Nephron (organoid): ENCODE measurements around the gene DIPK2A.

Experiments used
- H3K27ac Mint-ChIP-seq, 3 experiments: 2 replicates each; pipeline ENCODE4 v1.8.0; 2020; ENCODE audit warnings: mixed read lengths in 3 of 3, mild to moderate bottlenecking in 2 of 3, moderate library complexity in 1 of 3
- H3K27me3 Mint-ChIP-seq: 2 replicates; pipeline ENCODE4 v1.8.0; 2021; ENCODE audit warnings: low read depth, mild to moderate bottlenecking, moderate library complexity, mixed read lengths
- H3K36me3 Mint-ChIP-seq: 2 replicates; pipeline ENCODE4 v1.8.0; 2020; ENCODE audit warnings: low read depth, mixed read lengths
- H3K4me1 Mint-ChIP-seq: 2 replicates; pipeline ENCODE4 v1.8.0; 2020; ENCODE audit warnings: mixed read lengths
- H3K4me3 Mint-ChIP-seq, 3 experiments: 2 replicates each; pipeline ENCODE4 v1.8.0; 2020; ENCODE audit warnings: mild to moderate bottlenecking in 3 of 3, mixed read lengths in 3 of 3, moderate library complexity in 2 of 3
- H3K9me3 Mint-ChIP-seq: 2 replicates; pipeline ENCODE4 v1.8.0; 2020; ENCODE audit warnings: mixed read lengths
- TF ChIP-seq, protein P1 (sequence below), 3 experiments: fragments of 200-600 bp; sonication (generic); IDR thresholded peaks; one replicate each; pipeline ENCODE4 v1.5.0; 2021; ENCODE audit warnings: antibody characterized with exemption in 3 of 3; ENCODE audit not compliant: unreplicated experiment in 3 of 3

DIPK2A gene

DNA sequence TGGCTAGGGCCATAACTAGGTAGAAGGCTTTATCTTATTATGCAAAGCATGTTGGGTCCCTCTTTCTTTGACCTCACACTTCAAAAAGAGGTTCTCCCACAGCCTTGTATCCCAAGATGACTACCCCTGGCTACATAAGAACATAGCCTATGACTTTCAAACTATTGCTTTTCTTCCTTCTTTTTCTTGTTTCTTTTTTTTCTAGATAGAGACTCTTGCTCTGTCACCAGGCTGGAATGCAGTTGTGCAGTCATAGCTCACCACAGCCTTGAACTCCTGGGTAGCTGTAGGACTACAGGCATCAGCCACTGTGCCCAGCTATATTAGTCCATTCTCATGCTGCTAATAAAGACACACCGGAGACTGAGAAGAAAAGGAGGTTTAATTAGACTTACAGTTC lies 47.2 kb downstream of the DIPK2A start:
- Mint-ChIP-seq H3K9me3 (peaks cover 19% of the 10 kb centered on the region), H3K27me3 (peaks cover 4% of the 10 kb centered on the region), H3K4me1 (no peaks in the 10 kb centered on the region), H3K27ac (no peak overlapping the region), H3K4me3 (no peak overlapping the region), H3K36me3 (peaks cover 3% of the 10 kb centered on the region)
- TF ChIP-seq, protein P1, sequence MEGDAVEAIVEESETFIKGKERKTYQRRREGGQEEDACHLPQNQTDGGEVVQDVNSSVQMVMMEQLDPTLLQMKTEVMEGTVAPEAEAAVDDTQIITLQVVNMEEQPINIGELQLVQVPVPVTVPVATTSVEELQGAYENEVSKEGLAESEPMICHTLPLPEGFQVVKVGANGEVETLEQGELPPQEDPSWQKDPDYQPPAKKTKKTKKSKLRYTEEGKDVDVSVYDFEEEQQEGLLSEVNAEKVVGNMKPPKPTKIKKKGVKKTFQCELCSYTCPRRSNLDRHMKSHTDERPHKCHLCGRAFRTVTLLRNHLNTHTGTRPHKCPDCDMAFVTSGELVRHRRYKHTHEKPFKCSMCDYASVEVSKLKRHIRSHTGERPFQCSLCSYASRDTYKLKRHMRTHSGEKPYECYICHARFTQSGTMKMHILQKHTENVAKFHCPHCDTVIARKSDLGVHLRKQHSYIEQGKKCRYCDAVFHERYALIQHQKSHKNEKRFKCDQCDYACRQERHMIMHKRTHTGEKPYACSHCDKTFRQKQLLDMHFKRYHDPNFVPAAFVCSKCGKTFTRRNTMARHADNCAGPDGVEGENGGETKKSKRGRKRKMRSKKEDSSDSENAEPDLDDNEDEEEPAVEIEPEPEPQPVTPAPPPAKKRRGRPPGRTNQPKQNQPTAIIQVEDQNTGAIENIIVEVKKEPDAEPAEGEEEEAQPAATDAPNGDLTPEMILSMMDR (IDR thresholded peaks at IDR 0.05; ENCODE audit: unreplicated experiment in 3 of 3) = no peak
